ENCODE measurements around the gene NHS.

- TF ChIP-seq, protein P1, sequence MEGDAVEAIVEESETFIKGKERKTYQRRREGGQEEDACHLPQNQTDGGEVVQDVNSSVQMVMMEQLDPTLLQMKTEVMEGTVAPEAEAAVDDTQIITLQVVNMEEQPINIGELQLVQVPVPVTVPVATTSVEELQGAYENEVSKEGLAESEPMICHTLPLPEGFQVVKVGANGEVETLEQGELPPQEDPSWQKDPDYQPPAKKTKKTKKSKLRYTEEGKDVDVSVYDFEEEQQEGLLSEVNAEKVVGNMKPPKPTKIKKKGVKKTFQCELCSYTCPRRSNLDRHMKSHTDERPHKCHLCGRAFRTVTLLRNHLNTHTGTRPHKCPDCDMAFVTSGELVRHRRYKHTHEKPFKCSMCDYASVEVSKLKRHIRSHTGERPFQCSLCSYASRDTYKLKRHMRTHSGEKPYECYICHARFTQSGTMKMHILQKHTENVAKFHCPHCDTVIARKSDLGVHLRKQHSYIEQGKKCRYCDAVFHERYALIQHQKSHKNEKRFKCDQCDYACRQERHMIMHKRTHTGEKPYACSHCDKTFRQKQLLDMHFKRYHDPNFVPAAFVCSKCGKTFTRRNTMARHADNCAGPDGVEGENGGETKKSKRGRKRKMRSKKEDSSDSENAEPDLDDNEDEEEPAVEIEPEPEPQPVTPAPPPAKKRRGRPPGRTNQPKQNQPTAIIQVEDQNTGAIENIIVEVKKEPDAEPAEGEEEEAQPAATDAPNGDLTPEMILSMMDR (IDR thresholded peaks at IDR 0.05; ENCODE audit: borderline replicate concordance, extremely low read depth, low read length, poor library complexity, severe bottlenecking): no peak
- TF ChIP-seq EZH2 (IDR thresholded peaks at IDR 0.05; ENCODE audit: borderline replicate concordance, low read depth, low read length, severe bottlenecking): no peak
Observed at GRCh38 chrX:17481086-17481485, 106.1 kb downstream of the NHS start.
